HG02970 (cell line): ENCODE measurements around the gene TRIM22.
A peak's percentile ranks its signal among the peaks of the same experiment; 100 is the strongest.
"Not testable (repeated sequence)": the region's sequence is repeated elsewhere in the genome, so short reads cannot be mapped to it uniquely, and the experiment has no call there.

Source experiments
- ATAC-seq: cut with Tn5 transposase; IDR thresholded peaks from one replicate; pipeline ENCODE4 v1.9.1; 2021; ENCODE audit warnings: mild to moderate bottlenecking, moderate library complexity, moderate number of reproducible peaks; ENCODE audit not compliant: unreplicated experiment, low FRiP score

TRIM22 gene

GRCh38 chr11:5689551-5689983, at the start of gene TRIM22:
Gene TRIM22, plus strand, starts transcription at chr11:5689790. Its CDS starts 6,443 bp downstream, at chr11:5696233.
- peak; percentile 62 for ATAC-seq

DNA sequence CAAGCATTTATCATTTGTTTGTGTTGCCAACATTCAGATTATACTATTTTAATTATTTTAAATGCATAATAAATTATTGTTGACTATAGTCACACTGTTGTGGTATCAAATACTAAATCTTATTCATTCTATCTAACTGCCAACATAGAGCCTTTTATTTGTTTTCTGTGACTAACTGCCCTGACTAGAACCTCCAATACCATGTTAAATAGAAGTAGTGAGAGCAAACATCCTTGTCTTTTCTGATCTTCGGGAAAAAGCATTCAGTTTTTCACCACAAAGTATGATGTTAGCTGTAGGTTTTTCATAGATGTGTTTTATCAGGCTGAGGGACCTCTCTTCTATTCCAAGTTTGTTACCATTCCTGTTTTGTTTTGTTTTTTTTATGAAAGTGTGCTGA, 49.6 kb upstream of the TRIM22 start:
- ATAC-seq = no peak

DNA sequence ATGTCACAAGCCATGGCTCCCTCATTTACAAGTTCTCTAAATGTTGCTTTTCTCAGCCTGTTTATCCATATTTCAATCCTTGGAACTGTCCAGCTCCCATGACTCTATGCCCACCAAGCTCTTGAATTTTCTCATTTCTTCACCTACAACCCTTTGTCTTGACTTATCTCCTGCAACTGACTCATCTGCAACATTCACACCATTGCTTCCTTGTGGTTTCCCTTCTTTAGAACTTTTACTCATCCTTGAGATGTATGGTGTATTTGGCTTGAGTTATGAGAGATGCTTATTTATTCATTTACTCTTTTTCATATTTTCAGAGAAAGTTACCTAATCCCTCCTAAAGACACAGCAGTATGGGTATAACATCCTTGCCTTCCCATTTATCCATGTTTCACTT, 46.0 kb upstream of the TRIM22 start:
- no peak for ATAC-seq

DNA sequence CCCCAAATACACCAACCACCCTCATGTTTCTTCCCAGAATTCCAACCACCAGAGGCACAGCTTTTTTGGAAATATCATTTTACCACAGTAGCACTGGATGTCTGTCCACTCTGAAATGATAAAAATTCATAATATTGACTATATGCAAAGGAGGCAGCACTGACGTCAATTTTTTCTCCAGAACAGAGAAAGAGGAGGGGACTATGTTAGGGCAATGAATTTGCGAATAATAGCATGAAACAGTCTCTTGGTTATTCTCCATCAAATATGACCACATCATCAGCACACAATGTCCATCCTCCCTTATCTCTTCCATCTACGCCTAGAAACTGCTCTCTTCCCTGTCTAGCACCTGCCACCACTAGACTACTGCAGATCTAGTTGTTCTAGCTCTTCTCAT, 43.5 kb upstream of the TRIM22 start:
- ATAC-seq = no peak

- ATAC-seq = no peak
These were observed 34.1 kb upstream of the TRIM22 start for GRCh38 chr11:5655474-5655873.

DNA sequence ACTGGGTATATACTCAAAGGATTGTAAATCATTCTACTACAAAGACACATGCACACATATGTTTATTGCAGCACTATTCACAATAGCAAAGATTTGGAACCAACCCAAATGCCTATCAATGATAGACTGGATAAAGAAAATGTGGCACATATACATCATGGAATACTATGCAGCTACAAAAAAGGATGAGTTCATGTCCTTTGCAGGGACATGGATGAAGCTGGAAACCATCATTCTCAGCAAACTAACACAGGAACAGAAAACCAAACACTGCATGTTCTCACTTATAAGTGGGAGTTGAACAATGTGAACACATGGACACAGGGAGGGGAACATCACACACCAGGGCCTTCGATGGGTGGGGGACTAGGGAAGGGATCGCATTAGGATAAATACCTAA, 32.6 kb upstream of the TRIM22 start:
- ATAC-seq = not testable (repeated sequence)

GRCh38 chr11:5658318-5658717, 31.3 kb upstream of the TRIM22 start:
- ATAC-seq = no peak

- ATAC-seq = no peak
These were observed 26.1 kb upstream of the TRIM22 start for GRCh38 chr11:5663511-5663910.

- no peak for ATAC-seq
These were observed 24.5 kb upstream of the TRIM22 start for GRCh38 chr11:5665051-5665570.

- no peak for ATAC-seq
These were observed 23.7 kb upstream of the TRIM22 start for GRCh38 chr11:5665746-5666401.

- no peak for ATAC-seq
These were observed 23.2 kb upstream of the TRIM22 start for GRCh38 chr11:5666402-5666793.

- no peak for ATAC-seq
These were observed 17.8 kb upstream of the TRIM22 start for GRCh38 chr11:5671831-5672230.

GRCh38 chr11:5674391-5674790, 15.2 kb upstream of the TRIM22 start:
- ATAC-seq = no peak

GRCh38 chr11:5679811-5680210, 9.8 kb upstream of the TRIM22 start:
- ATAC-seq = no peak

GRCh38 chr11:5682890-5683441, 6.6 kb upstream of the TRIM22 start:
- not testable (repeated sequence) for ATAC-seq

- ATAC-seq = not testable (repeated sequence)
These were observed 6.0 kb upstream of the TRIM22 start for GRCh38 chr11:5683620-5684019.

DNA sequence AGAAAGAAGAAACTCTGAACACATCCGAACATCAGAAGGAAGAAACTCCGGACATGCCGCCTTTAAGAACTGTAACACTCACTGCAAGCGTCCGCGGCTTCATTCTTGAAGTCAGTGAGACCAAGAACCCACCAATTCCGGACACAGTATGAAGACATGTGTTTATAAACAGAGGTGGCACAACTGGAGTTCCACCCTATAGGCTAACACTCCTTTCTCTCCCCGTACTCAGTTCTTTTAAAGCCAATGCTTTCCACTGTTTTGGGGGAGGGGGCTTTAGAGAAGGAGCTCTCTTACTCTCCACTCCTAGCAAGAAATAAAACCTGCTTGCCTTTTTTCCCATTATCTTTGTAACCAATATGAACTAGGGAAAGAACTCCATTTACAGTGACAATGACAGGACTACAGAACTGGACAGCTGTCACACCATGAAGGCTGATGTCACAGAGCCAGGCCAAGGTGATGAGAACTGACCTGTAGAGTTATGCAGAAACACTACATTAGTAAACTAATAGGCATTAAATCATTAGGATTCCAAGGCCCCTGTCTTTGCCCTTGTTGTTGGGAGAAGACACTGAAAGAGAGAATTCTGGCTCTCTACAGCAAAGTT, 5.4 kb upstream of the TRIM22 start:
- no peak for ATAC-seq

GRCh38 chr11:5684646-5685362, 4.8 kb upstream of the TRIM22 start, which contains the start of gene TRIM5:
Gene TRIM5, minus strand, starts transcription at chr11:5685074. Its CDS starts 4,897 bp downstream, at chr11:5680177.
- ATAC-seq = peak; percentile 73

DNA sequence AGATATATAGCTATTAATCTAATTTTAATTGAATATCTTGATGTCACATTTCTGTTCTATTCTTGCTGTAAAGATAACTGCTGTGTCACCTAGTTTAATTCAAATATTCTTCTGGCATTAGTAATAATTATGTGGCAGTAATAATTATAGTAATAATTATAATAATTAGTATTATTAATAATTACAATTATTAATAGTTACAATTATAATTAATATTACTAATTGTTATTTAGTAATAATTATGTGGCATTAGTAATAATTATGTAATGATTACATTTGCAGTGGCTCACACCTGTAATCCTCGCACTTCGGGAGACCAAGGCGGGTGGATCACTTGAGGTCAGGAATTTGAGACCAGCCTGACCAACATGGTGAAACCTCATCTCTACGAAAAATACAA, 3.2 kb upstream of the TRIM22 start:
- ATAC-seq = no peak

DNA sequence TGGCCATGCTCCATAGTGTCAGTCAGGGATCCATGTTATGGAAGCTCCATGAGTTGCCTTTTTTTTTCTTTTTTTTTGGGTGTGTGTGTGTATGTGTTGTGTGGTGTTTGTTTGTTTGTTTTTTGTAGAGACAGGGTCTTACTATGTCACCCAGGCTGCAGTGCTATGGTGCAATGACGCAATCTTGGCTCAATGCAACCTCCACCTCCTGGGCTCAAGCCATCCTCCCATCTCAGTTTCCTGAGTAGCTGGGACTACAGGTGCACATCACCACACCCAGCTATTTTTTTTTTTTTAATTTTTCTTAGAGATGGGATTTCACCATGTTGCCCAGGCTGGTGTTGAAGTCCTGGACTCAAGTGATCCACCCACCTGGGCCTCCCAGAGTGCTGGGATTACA, 1.1 kb upstream of the TRIM22 start:
- no peak for ATAC-seq

DNA sequence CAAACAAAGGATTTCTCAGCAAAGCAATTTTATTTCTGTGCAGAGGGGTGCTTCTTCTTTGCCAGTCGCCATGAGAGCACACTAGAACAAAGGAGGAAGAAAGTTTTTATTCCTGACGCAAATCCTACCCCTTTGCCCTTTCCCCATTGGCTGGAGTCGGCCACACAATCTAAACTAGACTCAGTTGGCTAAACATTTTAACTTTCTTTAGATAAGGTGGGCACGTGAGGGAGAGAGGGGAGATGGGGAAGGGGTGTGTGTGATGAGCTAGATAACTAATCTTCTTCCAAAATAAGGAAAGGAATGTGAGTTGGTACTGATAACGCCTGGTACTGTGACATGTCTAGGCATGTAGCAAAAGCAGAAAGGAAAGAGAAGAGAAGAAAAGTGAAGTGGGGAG, 626 bp downstream of the TRIM22 start:
- no peak for ATAC-seq
